ENCODE results near the gene PPFIA3.
"Not testable (repeated sequence)": the region's sequence is repeated elsewhere in the genome, so short reads cannot be mapped to it uniquely, and the experiment has no call there.

The PPFIA3 gene

DNA sequence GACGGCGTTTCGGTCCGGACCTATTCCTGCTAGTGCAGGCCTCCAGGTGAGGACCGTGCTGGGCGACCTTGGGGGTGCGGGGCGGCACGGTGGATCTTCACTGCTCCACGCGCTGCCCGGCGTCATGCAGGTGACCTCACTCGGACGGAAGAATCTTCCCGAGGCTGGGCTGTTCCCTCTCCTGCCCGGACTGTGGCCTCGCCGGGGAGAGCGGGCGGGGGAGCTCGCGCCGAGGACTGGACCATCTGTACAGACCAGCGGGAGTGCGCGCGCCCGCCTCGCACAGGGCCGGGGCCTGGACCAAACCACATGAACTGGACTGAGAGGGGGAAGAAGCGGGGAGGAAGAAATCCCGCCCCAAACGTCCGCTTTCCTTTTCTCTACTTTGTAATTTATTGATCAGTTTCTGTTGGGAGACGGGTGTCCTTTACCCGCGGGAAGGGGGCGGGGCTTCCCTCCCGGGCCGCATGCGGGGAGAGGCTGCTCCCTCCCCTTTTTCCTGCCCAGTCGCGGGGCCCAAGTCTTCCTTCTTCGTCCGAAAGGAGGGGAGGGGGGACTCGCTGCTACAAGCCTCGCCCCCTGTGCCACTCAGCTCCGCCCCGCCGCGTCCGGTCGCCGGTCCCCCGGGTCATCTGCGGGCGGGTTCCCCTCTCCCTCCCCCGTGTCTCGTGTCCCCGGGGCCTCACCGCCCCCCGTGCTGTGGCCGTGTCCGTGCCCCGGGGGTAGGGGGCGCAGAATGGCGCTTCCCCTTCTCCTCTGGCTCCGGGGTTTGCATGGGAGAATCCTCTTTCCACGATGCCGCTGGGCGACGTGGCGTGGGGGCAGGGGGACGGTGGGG, 31.0 kb downstream of the PPFIA3 start:
- DNase-seq (ENCODE audit: low read depth): no peak

DNA sequence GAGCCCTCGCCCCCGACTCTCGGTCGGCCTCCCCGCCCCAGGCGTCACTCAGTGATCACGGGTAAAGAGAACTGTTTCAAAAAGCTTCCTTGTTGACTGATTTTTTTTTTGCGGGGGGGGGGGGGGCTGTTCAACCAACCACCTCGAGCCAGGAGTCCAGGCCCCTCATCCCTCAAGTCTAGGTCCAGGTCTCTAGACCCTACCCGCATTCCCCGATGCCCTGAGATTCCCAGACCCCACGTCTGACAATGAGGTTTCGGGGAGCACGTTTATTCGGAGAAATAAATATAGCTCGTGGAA, 31.6 kb downstream of the PPFIA3 start:
- no peak for DNase-seq (ENCODE audit: low read depth)

DNA sequence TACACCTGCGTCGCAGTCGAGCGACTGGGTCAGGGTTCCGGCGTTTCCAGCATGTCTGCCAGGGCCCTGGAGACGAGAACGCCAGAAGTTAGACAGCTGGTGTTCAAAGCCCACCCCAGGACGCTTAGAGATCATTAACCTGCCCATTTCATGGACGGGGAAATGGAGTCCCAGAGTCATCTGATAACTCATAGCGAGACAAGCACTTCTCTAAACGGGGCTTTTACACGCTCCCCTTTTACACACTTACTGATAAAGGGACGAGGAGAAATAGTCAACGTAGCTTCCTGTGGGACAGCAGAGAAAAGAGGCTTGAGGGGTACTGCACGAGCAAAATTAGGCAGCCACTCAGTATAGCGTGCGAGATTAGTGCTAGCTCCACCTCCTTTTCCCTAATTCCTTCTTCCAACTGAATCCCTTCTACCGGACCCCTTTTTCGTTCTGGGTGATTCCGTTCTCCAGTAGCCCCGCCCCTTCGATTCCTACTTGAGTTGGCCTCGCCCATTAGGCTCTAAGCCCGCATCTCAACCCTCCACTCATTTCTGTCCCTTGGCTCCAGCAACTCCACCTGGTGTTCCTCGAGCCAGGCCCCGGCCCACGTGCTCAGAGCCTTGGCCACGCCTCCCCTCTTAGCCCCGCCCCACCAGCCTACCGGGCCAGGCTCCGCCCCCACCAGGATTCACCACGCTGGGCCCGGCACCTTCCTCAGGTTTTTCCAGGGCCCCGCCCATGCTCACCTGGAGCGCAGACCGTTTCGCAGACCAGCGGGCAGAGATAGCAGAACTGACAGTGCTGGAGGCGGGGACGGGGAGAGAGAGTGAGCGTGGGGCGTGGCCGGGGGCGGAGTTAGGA, 32.1 kb downstream of the PPFIA3 start:
- no peak for DNase-seq (ENCODE audit: low read depth)

- no peak for DNase-seq (ENCODE audit: low read depth)
Observed at GRCh38 chr19:49152119-49152550, 32.8 kb downstream of the PPFIA3 start.

- DNase-seq (ENCODE audit: low read depth): no peak
Observed at GRCh38 chr19:49153167-49153809, 33.9 kb downstream of the PPFIA3 start.

- DNase-seq (ENCODE audit: low read depth): no peak
Observed at GRCh38 chr19:49154279-49154678, 34.9 kb downstream of the PPFIA3 start.

GRCh38 chr19:49155005-49155819, 35.9 kb downstream of the PPFIA3 start, which contains the start of gene HRC:
TSS of gene HRC (minus strand) at chr19:49155396. CDS start at chr19:49155237, 159 bp downstream.
- DNase-seq (ENCODE audit: low read depth): no peak

GRCh38 chr19:49155820-49156346, 36.5 kb downstream of the PPFIA3 start:
- DNase-seq (ENCODE audit: low read depth): no peak

DNA sequence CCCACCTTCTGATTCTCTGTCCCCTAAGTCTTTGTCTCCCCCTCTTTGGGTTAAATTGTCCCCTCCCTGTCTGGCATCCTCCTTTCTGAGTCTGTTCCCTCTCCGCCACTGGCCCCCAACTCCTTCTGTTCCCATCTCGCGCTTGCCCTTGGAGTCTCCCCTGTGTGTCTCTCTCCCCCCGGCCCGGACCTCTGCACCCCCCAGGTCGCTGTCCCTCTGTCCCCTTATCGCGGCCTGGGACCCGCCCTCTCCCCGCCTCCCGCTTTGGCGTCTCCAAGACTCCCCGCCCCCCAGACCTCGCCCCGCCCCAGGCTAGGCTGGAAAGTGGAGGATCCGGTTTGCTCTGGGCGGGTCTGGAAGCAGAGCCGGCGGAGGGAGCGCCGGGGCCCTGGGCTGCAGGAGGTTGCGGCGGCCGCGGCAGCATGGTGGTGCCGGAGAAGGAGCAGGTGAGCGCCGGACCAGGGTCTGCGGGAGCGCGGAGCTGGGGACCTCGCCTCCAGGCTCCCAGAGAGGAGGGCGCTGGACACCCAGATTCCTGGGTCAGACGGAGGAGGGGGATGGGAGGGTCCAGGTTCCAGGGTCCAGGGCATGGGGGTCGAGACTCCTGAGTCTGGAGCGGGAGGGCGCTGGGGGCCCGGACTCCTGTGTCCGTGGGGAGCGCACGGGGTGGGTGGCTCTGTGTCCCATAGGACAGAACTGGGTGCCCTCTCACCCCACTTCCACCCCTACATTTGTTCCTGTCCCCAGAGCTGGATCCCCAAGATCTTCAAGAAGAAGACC, 38.3 kb downstream of the PPFIA3 start, which contains the start of gene TRPM4:
TSS of gene TRPM4 (plus strand) at position 348 of the 780 bp plus-strand sequence. CDS start at position 423, 75 bp downstream.
- DNase-seq (ENCODE audit: low read depth): peak; percentile 13

GRCh38 chr19:49160450-49161189, 41.3 kb downstream of the PPFIA3 start:
- DNase-seq (ENCODE audit: low read depth): no peak

- no peak for DNase-seq (ENCODE audit: low read depth)
Observed at GRCh38 chr19:49161987-49162386, 42.6 kb downstream of the PPFIA3 start.

DNA sequence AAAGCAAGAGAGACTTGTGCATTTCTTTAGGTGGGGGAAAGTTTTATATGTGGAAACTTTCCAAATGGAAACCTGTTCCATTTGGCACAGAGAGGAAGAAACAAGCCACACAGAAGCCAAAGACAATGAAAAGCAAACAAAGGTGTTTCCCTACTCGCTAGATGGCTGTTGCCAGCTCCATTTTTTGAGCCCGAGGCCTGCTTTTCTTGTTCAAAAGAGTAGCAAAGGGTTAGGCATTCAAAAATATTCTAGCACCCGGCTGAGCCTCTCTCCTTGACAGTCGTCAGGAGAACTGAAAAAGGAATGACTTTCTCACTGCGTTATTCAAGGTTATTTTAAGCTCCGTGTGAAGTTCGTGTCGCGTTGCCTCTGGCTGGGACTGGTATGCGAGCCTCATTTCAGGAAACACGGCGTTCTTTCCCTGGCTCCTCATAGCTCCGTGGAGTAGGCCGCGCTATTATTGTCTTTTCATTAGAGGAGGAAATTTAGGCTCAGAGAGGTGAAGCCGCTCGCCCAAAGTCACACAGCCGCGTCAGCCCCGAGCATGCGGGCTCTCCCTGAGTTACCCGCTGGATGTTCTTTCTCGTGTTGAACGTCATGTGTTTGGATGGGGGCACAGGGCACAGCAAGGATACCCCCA, 45.9 kb downstream of the PPFIA3 start:
- DNase-seq (ENCODE audit: low read depth): no peak

DNA sequence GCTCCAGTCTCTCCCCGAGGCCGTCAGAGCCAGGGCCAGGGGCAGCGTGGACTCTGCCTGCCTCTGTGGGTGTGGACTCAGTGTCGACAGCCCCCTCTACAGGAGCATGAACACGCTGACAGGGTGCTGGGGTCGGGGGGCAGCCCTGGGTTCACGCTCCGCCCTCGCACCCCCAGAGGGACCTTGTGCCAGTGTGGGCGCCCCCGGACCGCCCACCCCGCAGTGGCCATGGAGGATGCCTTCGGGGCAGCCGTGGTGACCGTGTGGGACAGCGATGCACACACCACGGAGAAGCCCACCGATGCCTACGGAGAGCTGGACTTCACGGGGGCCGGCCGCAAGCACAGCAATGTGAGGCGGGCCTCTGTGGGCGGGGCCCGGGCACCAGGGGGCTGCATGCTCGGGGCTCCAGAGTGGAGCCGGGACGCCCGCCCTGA, 46.5 kb downstream of the PPFIA3 start:
- no peak for DNase-seq (ENCODE audit: low read depth)

GRCh38 chr19:49167857-49168409, 48.6 kb downstream of the PPFIA3 start:
- DNase-seq (ENCODE audit: low read depth): no peak

GRCh38 chr19:49168421-49168820, 49.1 kb downstream of the PPFIA3 start:
- no peak for DNase-seq (ENCODE audit: low read depth)

GRCh38 chr19:49173198-49173597, 53.9 kb downstream of the PPFIA3 start:
- no peak for DNase-seq (ENCODE audit: low read depth)

GRCh38 chr19:49180659-49181058, 61.3 kb downstream of the PPFIA3 start:
- no peak for DNase-seq (ENCODE audit: low read depth)

DNA sequence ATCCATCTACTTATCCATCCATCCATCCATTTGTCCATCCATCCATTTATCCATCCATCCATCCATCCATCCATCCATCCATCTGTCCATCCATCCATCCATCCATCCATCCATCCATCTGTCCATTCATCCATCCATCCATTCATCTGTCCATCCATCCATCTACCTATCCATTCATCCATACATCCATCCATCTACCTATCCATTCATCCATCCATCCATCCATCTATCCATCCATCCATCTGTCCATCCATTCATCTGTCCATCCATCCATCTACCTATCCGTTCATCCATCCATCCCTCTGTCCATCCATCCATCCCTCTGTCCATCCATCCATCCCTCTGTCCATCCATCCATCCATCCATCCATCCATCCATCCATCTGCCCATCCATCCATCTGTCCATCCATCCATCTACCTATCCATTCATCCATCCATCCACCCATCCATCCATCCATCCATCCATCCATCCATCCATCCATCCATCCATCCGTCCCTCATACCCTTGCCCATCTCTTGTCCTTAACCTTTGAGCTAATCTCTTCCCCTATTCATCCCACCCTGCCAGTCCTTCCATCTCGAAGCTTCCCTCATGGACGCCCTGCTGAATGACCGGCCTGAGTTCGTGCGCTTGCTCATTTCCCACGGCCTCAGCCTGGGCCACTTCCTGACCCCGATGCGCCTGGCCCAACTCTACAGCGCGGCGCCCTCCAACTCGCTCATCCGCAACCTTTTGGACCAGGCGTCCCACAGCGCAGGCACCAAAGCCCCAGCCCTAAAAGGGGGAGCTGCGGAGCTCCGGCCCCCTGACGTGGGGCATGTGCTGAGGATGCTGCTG, 62.9 kb downstream of the PPFIA3 start:
- DNase-seq (ENCODE audit: low read depth): not testable (repeated sequence)
